RWPE1 (cell line): Measurements from ENCODE around the gene CCL28.

Experiments
- CTCF ChIA-PET: fragments of 350-600 bp; sonication (Branson Sonifier 250); formaldehyde crosslinking; extraction: SDS; loops from one replicate; lab custom pipeline; 2021; lab: Yijun Ruan, JAX
- POLR2A ChIA-PET: fragments of 400-600 bp; formaldehyde crosslinking; extraction: SDS; loops from one replicate; lab custom pipeline; 2020; ENCODE audit warnings: antibody characterized with exemption; ENCODE audit not compliant: low non-redundant PET; lab: Yijun Ruan, JAX
- DNase-seq: peaks from one replicate; pipeline ENCODE4 v3.0.0; 2012; ENCODE audit warnings: low spot score
- H3K27ac ChIP-seq: fragments of 450-650 bp; 2 replicates; pipeline ENCODE4 v1.5.1; 2017
- CTCF ChIP-seq: fragments of 450-650 bp; conservative IDR thresholded peaks from 2 replicates; pipeline ENCODE4 v1.5.1; 2017; ENCODE audit warnings: low read depth, mild to moderate bottlenecking

CCL28 gene

GRCh38 chr5:43353668-43354067, 58.5 kb downstream of the CCL28 start:
- ChIA-PET CTCF (interaction anchor here (0.5 to 0.6 kb wide), 2 partner anchors 250 to 607 kb away, joined by 3 read pairs; no protein-coding TSS in a partner anchor), POLR2A (no interaction called here)
- H3K27ac ChIP-seq, result no peak overlapping the region
- DNase-seq, result no peak
- TF ChIP-seq CTCF, result no peak

GRCh38 chr5:43352915-43353314, 59.3 kb downstream of the CCL28 start:
- ChIA-PET CTCF (no interaction called here), POLR2A (no interaction called here)
- no peak for TF ChIP-seq CTCF
- H3K27ac ChIP-seq, result no peak overlapping the region
- no peak for DNase-seq

- ChIA-PET CTCF (no interaction called here), POLR2A (no interaction called here)
- no peak for DNase-seq
- no peak for TF ChIP-seq CTCF
- no peak overlapping the region for H3K27ac ChIP-seq
These were observed 60.1 kb downstream of the CCL28 start for GRCh38 chr5:43352131-43352530.

GRCh38 chr5:43348861-43349363, 63.3 kb downstream of the CCL28 start:
- ChIA-PET POLR2A (no interaction called here), CTCF (no interaction called here)
- DNase-seq, result no peak
- no peak overlapping the region for H3K27ac ChIP-seq
- no peak for TF ChIP-seq CTCF

DNA sequence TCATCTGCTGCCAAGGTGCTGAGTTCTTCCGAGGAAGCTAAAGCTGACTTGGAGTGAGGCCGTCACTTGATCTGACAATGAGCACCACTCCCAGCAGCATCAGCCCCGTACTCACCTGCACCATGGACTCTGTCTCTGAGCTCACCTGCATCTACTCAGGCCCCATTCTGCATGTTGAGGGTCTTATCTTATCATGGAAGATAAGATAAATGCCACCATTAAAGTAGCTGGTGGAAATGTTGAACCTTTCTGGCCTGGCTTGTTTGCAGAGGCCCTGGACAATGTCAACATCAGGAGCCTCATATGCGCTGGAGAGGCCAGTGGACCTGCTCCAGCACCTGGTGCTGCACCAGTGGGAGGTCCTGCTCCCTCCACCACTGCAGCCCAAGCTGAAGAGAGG, 64.0 kb downstream of the CCL28 start:
- no peak overlapping the region for H3K27ac ChIP-seq
- no peak for TF ChIP-seq CTCF
- DNase-seq, result no peak
- ChIA-PET CTCF (no interaction called here), POLR2A (no interaction called here)

GRCh38 chr5:43338862-43339261, 73.3 kb downstream of the CCL28 start:
- POLR2A ChIA-PET, result no interaction called here
- TF ChIP-seq CTCF, result no peak
- CTCF ChIA-PET, result no interaction called here
- DNase-seq, result no peak
- H3K27ac ChIP-seq, result no peak overlapping the region
